ENCODE results near the gene RAMAC. TPM values are rescaled to one million over a fixed set of nuclear protein-coding genes. Genes with fewer than 3 reads are reported as not detected.

The RAMAC gene
- total and polyA plus RNA-seq, 10 of the 15 experiments (the other 5 are each of a cell fraction or from before 2014, with no cell fraction given), result 22.4 to 109 (median 41.7) TPM

DNA sequence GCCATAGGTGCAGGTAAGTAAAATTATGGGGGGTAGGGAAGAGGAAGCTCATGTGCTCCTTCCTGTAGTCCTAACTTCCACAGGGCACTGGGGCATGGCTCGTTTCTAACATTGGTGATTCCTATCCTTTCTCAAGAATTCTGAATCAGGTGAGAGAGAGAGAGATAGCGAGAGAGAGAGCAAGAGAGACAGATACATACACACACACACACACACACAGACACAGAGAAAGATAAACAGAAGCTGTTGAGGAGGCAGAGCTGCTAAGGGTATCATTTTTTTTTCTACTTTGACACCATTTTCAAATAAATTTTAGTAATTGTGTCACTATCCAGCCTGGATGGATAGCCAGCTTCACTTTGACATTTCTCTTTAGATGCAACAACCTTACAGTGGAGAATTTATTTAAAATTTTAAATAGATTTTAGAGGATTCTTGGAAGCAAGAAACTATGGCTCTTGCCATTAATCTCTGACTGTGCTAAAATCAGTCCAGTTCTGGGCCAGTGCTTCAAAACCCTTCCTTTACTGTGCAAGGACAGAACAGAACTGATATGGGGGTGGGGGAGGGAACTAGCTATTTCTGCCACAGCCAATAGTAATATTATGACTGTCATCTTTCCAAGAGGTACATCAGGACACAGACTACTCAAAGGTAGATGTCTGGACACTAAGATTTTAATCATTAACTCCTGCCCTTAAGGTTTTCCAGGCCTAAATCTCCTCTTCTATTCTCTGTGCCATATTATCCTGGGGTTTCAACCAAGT lies 14.6 kb upstream of the RAMAC start (continued):
- TF ChIP-seq, protein P1, sequence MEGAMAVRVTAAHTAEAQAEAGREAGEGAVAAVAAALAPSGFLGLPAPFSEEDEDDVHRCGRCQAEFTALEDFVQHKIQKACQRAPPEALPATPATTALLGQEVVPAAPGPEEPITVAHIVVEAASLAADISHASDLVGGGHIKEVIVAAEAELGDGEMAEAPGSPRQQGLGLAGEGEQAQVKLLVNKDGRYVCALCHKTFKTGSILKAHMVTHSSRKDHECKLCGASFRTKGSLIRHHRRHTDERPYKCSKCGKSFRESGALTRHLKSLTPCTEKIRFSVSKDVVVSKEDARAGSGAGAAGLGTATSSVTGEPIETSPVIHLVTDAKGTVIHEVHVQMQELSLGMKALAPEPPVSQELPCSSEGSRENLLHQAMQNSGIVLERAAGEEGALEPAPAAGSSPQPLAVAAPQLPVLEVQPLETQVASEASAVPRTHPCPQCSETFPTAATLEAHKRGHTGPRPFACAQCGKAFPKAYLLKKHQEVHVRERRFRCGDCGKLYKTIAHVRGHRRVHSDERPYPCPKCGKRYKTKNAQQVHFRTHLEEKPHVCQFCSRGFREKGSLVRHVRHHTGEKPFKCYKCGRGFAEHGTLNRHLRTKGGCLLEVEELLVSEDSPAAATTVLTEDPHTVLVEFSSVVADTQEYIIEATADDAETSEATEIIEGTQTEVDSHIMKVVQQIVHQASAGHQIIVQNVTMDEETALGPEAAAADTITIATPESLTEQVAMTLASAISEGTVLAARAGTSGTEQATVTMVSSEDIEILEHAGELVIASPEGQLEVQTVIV (IDR thresholded peaks at IDR 0.05; ENCODE audit: borderline replicate concordance, partially characterized antibody), result no peak

DNA sequence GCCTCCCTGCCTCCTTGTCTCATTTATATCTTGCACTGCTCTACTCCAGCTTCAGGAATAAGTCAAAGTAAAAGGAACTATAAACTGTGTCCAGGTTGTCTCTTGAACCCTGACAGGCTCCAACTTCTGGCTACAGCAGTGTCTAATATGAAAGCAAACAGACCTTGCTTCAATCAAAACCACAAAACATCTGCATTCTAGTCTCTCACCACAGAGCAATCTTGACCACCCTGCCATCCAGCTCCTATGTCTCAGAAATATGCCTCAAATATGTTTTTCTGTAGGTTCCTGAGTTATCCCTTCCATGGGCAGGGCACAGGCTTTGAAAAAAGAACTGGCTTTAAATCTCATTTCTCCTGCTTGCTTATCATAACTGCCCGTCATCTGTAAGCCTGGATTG lies 13.0 kb upstream of the RAMAC start:
- FAIRE-seq (no peak), ATAC-seq (no peak), DNase-seq (ENCODE audit: low read depth, low spot score) (no peak)
- Histone ChIP-seq H3K4me2 (ENCODE audit: control insufficient read depth, insufficient read depth) (no peak overlapping the region), H3K79me2 (ENCODE audit: control insufficient read depth, insufficient read depth, low read length) (no peaks in the 10 kb centered on the region), H2AFZ (ENCODE audit: control insufficient read depth, low read depth, low read length) (no peak overlapping the region), H3K9ac (ENCODE audit: control insufficient read depth, insufficient read depth, low read length) (no peak overlapping the region), H3K4me1 (ENCODE audit: control insufficient read depth, insufficient read depth, low read length) (no peaks in the 10 kb centered on the region), H3K4me3 (no peak overlapping the region), H4K20me1 (ENCODE audit: control insufficient read depth, insufficient read depth) (no peaks in the 10 kb centered on the region), H3K36me3 (ENCODE audit: control insufficient read depth in 2 of 2, insufficient read depth in 2 of 2, low read length in 1 of 2) (no peaks in the 10 kb centered on the region), H3K27me3 (replicated peaks in 1 of 2; ENCODE audit: control insufficient read depth in 2 of 2, insufficient read depth in 2 of 2, low read length in 1 of 2) (peaks cover 0 to 2% of the 10 kb centered on the region in 2 experiments; a peak in 1 of 4 replicates), H3K27ac (ENCODE audit: control insufficient read depth, insufficient read depth) (no peak overlapping the region), H3K9me3 (replicated peaks; ENCODE audit: control insufficient read depth, insufficient read depth, low read length) (no peaks in the 10 kb centered on the region)
- ChIA-PET POLR2A (no interaction called here), RAD21 (ENCODE audit: unreplicated experiment) (no interaction called here), SMC1A (ENCODE audit: uncharacterized antibody, unreplicated experiment) (interaction anchor here (1.2 kb wide), 1 partner anchor 13 kb away, joined by 4 read pairs; the partner anchor contains the start of gene RAMAC), CTCF (no interaction called here)
- BruUV-seq (replicated peaks), result no TSS peak
- WGBS (ENCODE audit: insufficient coverage, insufficient replicate concordance, low lambda C conversion rate, missing lambda C conversion rate), result 46% methylated on average over 1 of the region's 1 CpG
- intact Hi-C loops (cut with micrococcal nuclease; ENCODE audit: unreplicated experiment) (no loop called here), in situ Hi-C loops (cut with MboI) (no loop called here)
- TF ChIP-seq BHLHE40 (IDR thresholded peaks at IDR 0.05; ENCODE audit: borderline replicate concordance in 1 of 2, low read depth in 2 of 2, low read length in 1 of 2) (no peak), PAX8 (IDR thresholded peaks at IDR 0.05) (no peak), RAD51 (IDR thresholded peaks at IDR 0.05) (no peak), ZSCAN29 (IDR thresholded peaks at IDR 0.05) (no peak), PML (IDR thresholded peaks at IDR 0.05; ENCODE audit: low read length) (no peak)
- TF ChIP-seq, protein P2, sequence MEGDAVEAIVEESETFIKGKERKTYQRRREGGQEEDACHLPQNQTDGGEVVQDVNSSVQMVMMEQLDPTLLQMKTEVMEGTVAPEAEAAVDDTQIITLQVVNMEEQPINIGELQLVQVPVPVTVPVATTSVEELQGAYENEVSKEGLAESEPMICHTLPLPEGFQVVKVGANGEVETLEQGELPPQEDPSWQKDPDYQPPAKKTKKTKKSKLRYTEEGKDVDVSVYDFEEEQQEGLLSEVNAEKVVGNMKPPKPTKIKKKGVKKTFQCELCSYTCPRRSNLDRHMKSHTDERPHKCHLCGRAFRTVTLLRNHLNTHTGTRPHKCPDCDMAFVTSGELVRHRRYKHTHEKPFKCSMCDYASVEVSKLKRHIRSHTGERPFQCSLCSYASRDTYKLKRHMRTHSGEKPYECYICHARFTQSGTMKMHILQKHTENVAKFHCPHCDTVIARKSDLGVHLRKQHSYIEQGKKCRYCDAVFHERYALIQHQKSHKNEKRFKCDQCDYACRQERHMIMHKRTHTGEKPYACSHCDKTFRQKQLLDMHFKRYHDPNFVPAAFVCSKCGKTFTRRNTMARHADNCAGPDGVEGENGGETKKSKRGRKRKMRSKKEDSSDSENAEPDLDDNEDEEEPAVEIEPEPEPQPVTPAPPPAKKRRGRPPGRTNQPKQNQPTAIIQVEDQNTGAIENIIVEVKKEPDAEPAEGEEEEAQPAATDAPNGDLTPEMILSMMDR (IDR thresholded peaks at IDR 0.05 in 2 of 3, conservative IDR thresholded peaks at IDR 0.05 in 1 of 3; ENCODE audit: control insufficient read depth in 2 of 3, extremely low read depth in 1 of 3, insufficient read depth in 1 of 3, low read depth in 3 of 3, low read length in 3 of 3), result no peak
- TF ChIP-seq, protein P3, sequence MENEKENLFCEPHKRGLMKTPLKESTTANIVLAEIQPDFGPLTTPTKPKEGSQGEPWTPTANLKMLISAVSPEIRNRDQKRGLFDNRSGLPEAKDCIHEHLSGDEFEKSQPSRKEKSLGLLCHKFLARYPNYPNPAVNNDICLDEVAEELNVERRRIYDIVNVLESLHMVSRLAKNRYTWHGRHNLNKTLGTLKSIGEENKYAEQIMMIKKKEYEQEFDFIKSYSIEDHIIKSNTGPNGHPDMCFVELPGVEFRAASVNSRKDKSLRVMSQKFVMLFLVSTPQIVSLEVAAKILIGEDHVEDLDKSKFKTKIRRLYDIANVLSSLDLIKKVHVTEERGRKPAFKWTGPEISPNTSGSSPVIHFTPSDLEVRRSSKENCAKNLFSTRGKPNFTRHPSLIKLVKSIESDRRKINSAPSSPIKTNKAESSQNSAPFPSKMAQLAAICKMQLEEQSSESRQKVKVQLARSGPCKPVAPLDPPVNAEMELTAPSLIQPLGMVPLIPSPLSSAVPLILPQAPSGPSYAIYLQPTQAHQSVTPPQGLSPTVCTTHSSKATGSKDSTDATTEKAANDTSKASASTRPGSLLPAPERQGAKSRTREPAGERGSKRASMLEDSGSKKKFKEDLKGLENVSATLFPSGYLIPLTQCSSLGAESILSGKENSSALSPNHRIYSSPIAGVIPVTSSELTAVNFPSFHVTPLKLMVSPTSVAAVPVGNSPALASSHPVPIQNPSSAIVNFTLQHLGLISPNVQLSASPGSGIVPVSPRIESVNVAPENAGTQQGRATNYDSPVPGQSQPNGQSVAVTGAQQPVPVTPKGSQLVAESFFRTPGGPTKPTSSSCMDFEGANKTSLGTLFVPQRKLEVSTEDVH (IDR thresholded peaks at IDR 0.05; ENCODE audit: low read depth, partially characterized antibody), result no peak
- TF ChIP-seq, protein P4, sequence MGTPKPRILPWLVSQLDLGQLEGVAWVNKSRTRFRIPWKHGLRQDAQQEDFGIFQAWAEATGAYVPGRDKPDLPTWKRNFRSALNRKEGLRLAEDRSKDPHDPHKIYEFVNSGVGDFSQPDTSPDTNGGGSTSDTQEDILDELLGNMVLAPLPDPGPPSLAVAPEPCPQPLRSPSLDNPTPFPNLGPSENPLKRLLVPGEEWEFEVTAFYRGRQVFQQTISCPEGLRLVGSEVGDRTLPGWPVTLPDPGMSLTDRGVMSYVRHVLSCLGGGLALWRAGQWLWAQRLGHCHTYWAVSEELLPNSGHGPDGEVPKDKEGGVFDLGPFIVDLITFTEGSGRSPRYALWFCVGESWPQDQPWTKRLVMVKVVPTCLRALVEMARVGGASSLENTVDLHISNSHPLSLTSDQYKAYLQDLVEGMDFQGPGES (IDR thresholded peaks at IDR 0.05), result no peak
